CD4-positive, alpha-beta T cell (primary cell): ENCODE measurements around the gene FAM24B. TPM values are rescaled to one million over a fixed set of nuclear protein-coding genes. Genes with fewer than 3 reads are reported as not detected.

ENCODE experiments used
- ATAC-seq: fragments of 200-7000 bp; cut with Tn5 transposase; one replicate; pipeline ENCODE4 v1.10.0; 2022; ENCODE audit warnings: mild to moderate bottlenecking; ENCODE audit not compliant: poor library complexity
- CTCF ChIA-PET: fragments of 350-600 bp; sonication (Branson Sonifier 250); formaldehyde crosslinking; loops from one replicate; lab custom pipeline; 2021; ENCODE audit warnings: antibody characterized with exemption, inconsistent platforms; lab: Charles Lee
- POLR2A ChIA-PET: fragments of 350-600 bp; sonication (Branson Sonifier 250); formaldehyde crosslinking; loops from one replicate; lab custom pipeline; 2021; ENCODE audit warnings: antibody characterized with exemption, inconsistent platforms; lab: Charles Lee
- DNase-seq, 14 experiments: peaks; one replicate each; pipeline ENCODE4 v3.0.0-alpha.2; 2013 to 2020; ENCODE audit warnings: mixed read lengths in 2 of 14
- H3K27ac ChIP-seq, 2 donors: one replicate each; pipeline versions ENCODE4 v1.5.1 to v1.7.0; 2013; ENCODE audit warnings: low read length in 2 of 2, low read depth in 1 of 2, mild to moderate bottlenecking in 1 of 2
- H3K27me3 ChIP-seq, 2 experiments: 1 replicate in 1 of 2; 2 replicates in 1 of 2; pipeline versions ENCODE4 v1.6.1 to v1.7.0; 2013; ENCODE audit warnings: low read length in 2 of 2, control low read depth in 1 of 2, mild to moderate bottlenecking in 1 of 2, moderate library complexity in 1 of 2; ENCODE audit not compliant: insufficient read depth in 2 of 2, control insufficient read depth in 1 of 2
- H3K36me3 ChIP-seq: one replicate; pipeline ENCODE4 v1.6.1; 2013; ENCODE audit warnings: low read length, control low read depth; ENCODE audit not compliant: insufficient read depth
- H3K4me1 ChIP-seq: one replicate; pipeline ENCODE4 v1.6.1; 2013; ENCODE audit warnings: low read length, control low read depth; ENCODE audit not compliant: insufficient read depth
- H3K4me3 ChIP-seq: one replicate; pipeline ENCODE4 v1.5.1; 2013; ENCODE audit warnings: mild to moderate bottlenecking, low read length, moderate library complexity
- H3K9me3 ChIP-seq, 2 experiments: 1 replicate in 1 of 2; 2 replicates in 1 of 2; pipeline versions ENCODE4 v1.6.1 to v1.7.0; 2013; ENCODE audit warnings: low read length in 2 of 2, mild to moderate bottlenecking in 2 of 2, control low read depth in 1 of 2, moderate library complexity in 1 of 2; ENCODE audit not compliant: control insufficient read depth in 1 of 2, insufficient read depth in 1 of 2
- H3K27ac Mint-ChIP-seq: one replicate; pipeline ENCODE4 v1.8.0; 2020; ENCODE audit warnings: mixed read lengths
- H3K27me3 Mint-ChIP-seq: one replicate; pipeline ENCODE4 v1.8.0; 2021; ENCODE audit warnings: mixed read lengths
- H3K36me3 Mint-ChIP-seq: one replicate; pipeline ENCODE4 v1.8.0; 2021; ENCODE audit warnings: low read depth, mixed read lengths
- H3K4me1 Mint-ChIP-seq: one replicate; pipeline ENCODE4 v1.8.0; 2021; ENCODE audit warnings: low read depth, mixed read lengths
- H3K4me3 Mint-ChIP-seq: one replicate; pipeline ENCODE4 v1.8.0; 2020; ENCODE audit warnings: mild to moderate bottlenecking, mixed read lengths
- H3K9me3 Mint-ChIP-seq: one replicate; pipeline ENCODE4 v1.8.0; 2020; ENCODE audit warnings: mixed read lengths
- CTCF ChIP-seq: fragments of 200-600 bp; IDR thresholded peaks from one replicate; pipeline ENCODE4 v1.8.0; 2022; ENCODE audit warnings: antibody characterized with exemption, mild to moderate bottlenecking
- intact Hi-C, 2 experiments: fragments of 100-400 bp; cut with DNase I in 1 of 2; cut with micrococcal nuclease in 1 of 2; formaldehyde crosslinking; loops; one replicate each; pipeline versions ENCODE4 v1.15.1 to v1.9.0; 2023 to 2025; cut with DNase I, micrococcal nuclease
- total RNA-seq, 174 experiments: library from RNA in 2 of 174; stranded (reverse) in 2 of 174; gene quantifications; one replicate each; pipeline ENCODE4 v1.2.3 and lab custom pipeline; 2021 to 2026

FAM24B gene
- total RNA-seq, 2 experiments from 2014 or later, result 6.8 to 7.1 TPM

GRCh38 chr10:122838880-122839279 is 40.5 kb downstream of the FAM24B start:
- intact Hi-C loops, result no loop called here
- H3K27ac Mint-ChIP-seq, result no peak overlapping the region
- H3K27ac ChIP-seq, result no peak overlapping the region
- POLR2A ChIA-PET, result no interaction called here
- CTCF ChIA-PET, result no interaction called here
- H3K9me3 ChIP-seq, result no peaks in the 10 kb centered on the region
- H3K4me1 ChIP-seq, result no peaks in the 10 kb centered on the region
- peaks cover 10% of the 10 kb centered on the region for H3K36me3 ChIP-seq
- H3K4me3 ChIP-seq, result no peak overlapping the region
- no peaks in the 10 kb centered on the region for H3K4me1 Mint-ChIP-seq
- DNase-seq (no peak), ATAC-seq (no peak)
- H3K36me3 Mint-ChIP-seq, result peaks cover 73% of the 10 kb centered on the region
- no peak for TF ChIP-seq CTCF
- peaks cover 4% of the 10 kb centered on the region for H3K9me3 Mint-ChIP-seq
- H3K4me3 Mint-ChIP-seq, result no peak overlapping the region
- no peaks in the 10 kb centered on the region for H3K27me3 ChIP-seq
- H3K27me3 Mint-ChIP-seq, result no peaks in the 10 kb centered on the region

- no peaks in the 10 kb centered on the region for H3K9me3 Mint-ChIP-seq
- H3K36me3 Mint-ChIP-seq, result peaks cover 86% of the 10 kb centered on the region
- no peak overlapping the region for H3K4me3 Mint-ChIP-seq
Observed at GRCh38 chr10:122835908-122836307, 43.5 kb downstream of the FAM24B start.

GRCh38 chr10:122830965-122831353 is 48.4 kb downstream of the FAM24B start:
- peaks cover 7% of the 10 kb centered on the region for H3K27me3 Mint-ChIP-seq
- peaks cover 45% of the 10 kb centered on the region for H3K36me3 Mint-ChIP-seq
- H3K4me1 ChIP-seq, result no peaks in the 10 kb centered on the region
- no peak for TF ChIP-seq CTCF
- CTCF ChIA-PET, result no interaction called here
- H3K9me3 Mint-ChIP-seq, result no peaks in the 10 kb centered on the region
- no peaks in the 10 kb centered on the region for H3K4me1 Mint-ChIP-seq
- no peak overlapping the region for H3K27ac Mint-ChIP-seq
- ATAC-seq (no peak), DNase-seq (no peak)
- no peaks in the 10 kb centered on the region for H3K9me3 ChIP-seq
- intact Hi-C loops, result no loop called here
- H3K36me3 ChIP-seq, result peaks cover 2% of the 10 kb centered on the region
- POLR2A ChIA-PET, result no interaction called here
- no peak overlapping the region for H3K27ac ChIP-seq
- no peak overlapping the region for H3K4me3 ChIP-seq
- H3K4me3 Mint-ChIP-seq, result no peak overlapping the region
- H3K27me3 ChIP-seq, result no peaks in the 10 kb centered on the region

More at GRCh38 chr10:122835908-122836307, 43.5 kb downstream of the FAM24B start:
- DNase-seq (no peak), ATAC-seq (no peak)
- Histone ChIP-seq H3K27me3 (no peaks in the 10 kb centered on the region), H3K9me3 (no peaks in the 10 kb centered on the region), H3K4me3 (no peak overlapping the region), H3K4me1 (no peaks in the 10 kb centered on the region), H3K36me3 (peaks cover 10% of the 10 kb centered on the region), H3K27ac (no peak overlapping the region)
- H3K27me3 Mint-ChIP-seq, result no peaks in the 10 kb centered on the region
- intact Hi-C loops, result no loop called here
- no peaks in the 10 kb centered on the region for H3K4me1 Mint-ChIP-seq
- no peak for TF ChIP-seq CTCF
- POLR2A ChIA-PET, result no interaction called here
- H3K27ac Mint-ChIP-seq, result no peak overlapping the region
- CTCF ChIA-PET, result interaction anchor here (0.9 kb wide), 1 partner anchor 16 kb away, joined by 3 read pairs; no protein-coding TSS in a partner anchor
